Kasumi-1 (cell line): ENCODE data around the gene USP12.
"Not testable (repeated sequence)": the region's sequence is repeated elsewhere in the genome, so short reads cannot be mapped to it uniquely, and the experiment has no call there.

Experiments used
- DNase-seq, 2 experiments: peaks; one replicate each; lab custom pipeline; 2025; lab: John Stamatoyannopoulos, UW

USP12 gene

GRCh38 chr13:27171244-27171826, at the start of gene USP12:
USP12 (minus strand) TSS chr13:27171811; CDS start chr13:27171639, 172 bp downstream.
- DNase-seq = no peak

- no peak for DNase-seq
Measured at GRCh38 chr13:27219611-27220010, 48.0 kb upstream of the USP12 start.

- DNase-seq = peak in 1 of 2 experiments; percentile 7
Measured at GRCh38 chr13:27218861-27219260, 47.2 kb upstream of the USP12 start.

- not testable (repeated sequence) for DNase-seq
Measured at GRCh38 chr13:27217791-27218190, 46.2 kb upstream of the USP12 start.

- not testable (repeated sequence) for DNase-seq
Measured at GRCh38 chr13:27213386-27213785, 41.8 kb upstream of the USP12 start.

GRCh38 chr13:27211771-27212364, 40.3 kb upstream of the USP12 start:
- DNase-seq = no peak

GRCh38 chr13:27211271-27211670, 39.7 kb upstream of the USP12 start:
- no peak for DNase-seq

- DNase-seq = no peak
Measured at GRCh38 chr13:27208514-27208913, 36.9 kb upstream of the USP12 start.

GRCh38 chr13:27203854-27204253, 32.2 kb upstream of the USP12 start:
- DNase-seq = no peak

- no peak for DNase-seq
Measured at GRCh38 chr13:27203186-27203585, 31.6 kb upstream of the USP12 start.

- no peak for DNase-seq
Measured at GRCh38 chr13:27201661-27202060, 30.1 kb upstream of the USP12 start.

GRCh38 chr13:27200413-27201070, 28.9 kb upstream of the USP12 start:
- no peak for DNase-seq

- DNase-seq = no peak
Measured at GRCh38 chr13:27199696-27200095, 28.1 kb upstream of the USP12 start.

GRCh38 chr13:27199211-27199610, 27.6 kb upstream of the USP12 start:
- DNase-seq = no peak

- no peak for DNase-seq
Measured at GRCh38 chr13:27194895-27195764, 23.5 kb upstream of the USP12 start.

- no peak for DNase-seq
Measured at GRCh38 chr13:27194209-27194608, 22.6 kb upstream of the USP12 start.

- DNase-seq = no peak
Measured at GRCh38 chr13:27193496-27193895, 21.9 kb upstream of the USP12 start.

GRCh38 chr13:27192973-27193372, 21.4 kb upstream of the USP12 start:
- DNase-seq = no peak

- DNase-seq = not testable (repeated sequence)
Measured at GRCh38 chr13:27192367-27192766, 20.8 kb upstream of the USP12 start.

- DNase-seq = no peak
Measured at GRCh38 chr13:27189192-27189591, 17.6 kb upstream of the USP12 start.

- no peak for DNase-seq
Measured at GRCh38 chr13:27188239-27188638, 16.6 kb upstream of the USP12 start.

GRCh38 chr13:27186295-27186694, 14.7 kb upstream of the USP12 start:
- DNase-seq = no peak
